GM12873 (cell line): Measurements from ENCODE around the gene MNAT1.

Experiments
- TF ChIP-seq, protein P1 (sequence below): IDR thresholded peaks from 2 replicates; pipeline ENCODE4 v1.5.1; 2012; ENCODE audit warnings: low read depth, mild to moderate bottlenecking, moderate library complexity, low read length, control low read depth; ENCODE audit not compliant: insufficient read depth; ENCODE audit errors: missing control alignments

MNAT1 gene

DNA sequence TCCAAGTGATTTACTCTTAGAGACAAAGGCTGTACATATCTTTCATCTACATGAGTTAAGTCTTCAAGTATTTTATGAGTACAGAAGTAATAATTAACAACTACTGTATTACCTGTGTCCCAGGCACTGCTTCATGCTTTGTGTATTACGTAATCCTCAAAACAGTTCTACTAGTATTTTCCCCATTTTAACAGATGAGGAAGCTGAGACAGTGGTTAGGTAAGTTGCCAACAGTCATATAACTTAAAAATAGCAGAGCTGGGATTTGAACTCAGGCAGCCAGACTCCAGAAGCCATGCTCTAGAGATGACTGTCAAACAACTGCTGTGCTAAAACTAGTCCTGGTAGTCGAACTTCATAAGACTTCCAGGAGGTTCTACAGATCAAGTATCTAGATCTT is 235.6 kb downstream of the MNAT1 start:
- TF ChIP-seq, protein P1, sequence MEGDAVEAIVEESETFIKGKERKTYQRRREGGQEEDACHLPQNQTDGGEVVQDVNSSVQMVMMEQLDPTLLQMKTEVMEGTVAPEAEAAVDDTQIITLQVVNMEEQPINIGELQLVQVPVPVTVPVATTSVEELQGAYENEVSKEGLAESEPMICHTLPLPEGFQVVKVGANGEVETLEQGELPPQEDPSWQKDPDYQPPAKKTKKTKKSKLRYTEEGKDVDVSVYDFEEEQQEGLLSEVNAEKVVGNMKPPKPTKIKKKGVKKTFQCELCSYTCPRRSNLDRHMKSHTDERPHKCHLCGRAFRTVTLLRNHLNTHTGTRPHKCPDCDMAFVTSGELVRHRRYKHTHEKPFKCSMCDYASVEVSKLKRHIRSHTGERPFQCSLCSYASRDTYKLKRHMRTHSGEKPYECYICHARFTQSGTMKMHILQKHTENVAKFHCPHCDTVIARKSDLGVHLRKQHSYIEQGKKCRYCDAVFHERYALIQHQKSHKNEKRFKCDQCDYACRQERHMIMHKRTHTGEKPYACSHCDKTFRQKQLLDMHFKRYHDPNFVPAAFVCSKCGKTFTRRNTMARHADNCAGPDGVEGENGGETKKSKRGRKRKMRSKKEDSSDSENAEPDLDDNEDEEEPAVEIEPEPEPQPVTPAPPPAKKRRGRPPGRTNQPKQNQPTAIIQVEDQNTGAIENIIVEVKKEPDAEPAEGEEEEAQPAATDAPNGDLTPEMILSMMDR, result no peak

DNA sequence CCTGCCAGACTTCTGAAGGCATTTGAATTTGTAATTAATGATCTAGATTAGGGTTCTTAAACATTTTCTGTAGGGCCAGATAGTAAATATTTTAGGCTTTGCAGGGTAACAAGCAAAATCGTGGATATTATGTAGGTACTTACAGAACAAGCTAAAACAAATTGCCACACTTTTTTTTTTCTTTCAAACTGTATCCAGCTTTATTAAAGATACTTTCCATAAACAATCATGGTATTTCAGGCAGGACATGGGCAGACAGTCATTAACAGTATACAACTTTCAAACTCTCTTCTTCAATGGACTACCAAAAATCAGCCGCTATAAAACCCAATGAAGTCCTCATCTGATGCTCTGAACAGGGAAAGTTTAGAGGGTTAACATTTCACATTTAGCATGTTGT is 236.7 kb downstream of the MNAT1 start:
- TF ChIP-seq, protein P1, result no peak

GRCh38 chr14:60972295-60972694 is 237.7 kb downstream of the MNAT1 start:
- TF ChIP-seq, protein P1, result no peak

- TF ChIP-seq, protein P1, result no peak
Measured at GRCh38 chr14:60973070-60973469, 238.5 kb downstream of the MNAT1 start.

DNA sequence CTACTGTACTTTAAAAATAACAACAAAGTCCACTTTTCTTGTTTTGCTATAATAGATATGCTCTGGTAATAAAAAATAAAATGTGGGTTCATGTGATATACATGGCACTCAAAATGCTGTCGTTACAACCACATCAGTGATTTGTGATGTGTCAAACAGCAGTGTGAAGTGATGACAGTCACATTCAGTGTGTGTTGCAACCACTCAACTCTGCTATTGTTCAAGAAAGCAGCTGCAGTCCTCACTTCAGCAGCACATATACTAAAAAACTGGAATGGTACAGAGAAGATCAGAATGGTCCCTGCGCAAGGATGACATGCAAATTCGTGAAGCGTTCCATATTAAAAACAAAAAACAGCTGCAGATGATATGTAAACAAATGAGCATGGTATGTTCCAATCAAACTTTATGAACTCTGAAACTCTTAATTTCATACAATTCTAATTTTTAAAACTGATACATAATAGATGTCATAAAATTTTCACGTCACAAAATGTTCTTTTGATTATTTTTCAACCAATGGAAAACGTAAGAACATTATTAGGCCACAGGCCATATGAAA is 239.6 kb downstream of the MNAT1 start:
- TF ChIP-seq, protein P1, result no peak

GRCh38 chr14:60975551-60975950 is 241.0 kb downstream of the MNAT1 start:
- TF ChIP-seq, protein P1, result no peak

GRCh38 chr14:60977847-60978246 is 243.3 kb downstream of the MNAT1 start:
- TF ChIP-seq, protein P1, result no peak
